Body of pancreas (tissue), 4 donors: ENCODE results near the gene SREBF2.

Experiments
- POLR2A ChIP-seq, 3 donors: fragments of 450-650 bp; IDR thresholded peaks; one replicate each; pipeline ENCODE4 v1.6.1; 2016; ENCODE audit warnings: antibody characterized with exemption in 3 of 3, mild to moderate bottlenecking in 2 of 3
- TF ChIP-seq, protein P1 (sequence below), 7 experiments: fragments of 450-650 bp in 4 of 7; fragments of 200-600 bp in 3 of 7; sonication (generic) in 3 of 7; IDR thresholded peaks; one replicate each; pipeline ENCODE4 v1.5.1; 2016 to 2019; ENCODE audit warnings: antibody characterized with exemption in 7 of 7

DNA sequence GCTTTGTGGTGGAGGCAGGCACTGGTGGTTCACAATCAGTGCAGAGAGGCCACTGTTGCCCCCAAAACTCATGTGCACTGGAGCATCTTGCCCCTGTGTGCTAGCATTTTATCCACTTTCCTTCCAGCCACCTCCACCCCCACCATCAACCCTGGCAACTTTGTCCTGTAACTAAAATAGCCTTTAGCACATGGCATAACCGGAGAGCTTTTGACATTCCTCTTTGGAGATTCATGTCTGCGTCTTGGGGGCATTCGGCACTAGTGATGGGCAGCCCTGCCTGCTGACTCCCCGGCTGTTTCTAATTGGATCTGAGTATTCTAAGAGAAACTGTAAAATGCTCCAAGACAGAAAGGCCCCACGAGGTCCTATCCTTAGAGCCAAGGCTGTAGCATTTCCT is 66.2 kb downstream of the SREBF2 start:
- TF ChIP-seq, protein P1, sequence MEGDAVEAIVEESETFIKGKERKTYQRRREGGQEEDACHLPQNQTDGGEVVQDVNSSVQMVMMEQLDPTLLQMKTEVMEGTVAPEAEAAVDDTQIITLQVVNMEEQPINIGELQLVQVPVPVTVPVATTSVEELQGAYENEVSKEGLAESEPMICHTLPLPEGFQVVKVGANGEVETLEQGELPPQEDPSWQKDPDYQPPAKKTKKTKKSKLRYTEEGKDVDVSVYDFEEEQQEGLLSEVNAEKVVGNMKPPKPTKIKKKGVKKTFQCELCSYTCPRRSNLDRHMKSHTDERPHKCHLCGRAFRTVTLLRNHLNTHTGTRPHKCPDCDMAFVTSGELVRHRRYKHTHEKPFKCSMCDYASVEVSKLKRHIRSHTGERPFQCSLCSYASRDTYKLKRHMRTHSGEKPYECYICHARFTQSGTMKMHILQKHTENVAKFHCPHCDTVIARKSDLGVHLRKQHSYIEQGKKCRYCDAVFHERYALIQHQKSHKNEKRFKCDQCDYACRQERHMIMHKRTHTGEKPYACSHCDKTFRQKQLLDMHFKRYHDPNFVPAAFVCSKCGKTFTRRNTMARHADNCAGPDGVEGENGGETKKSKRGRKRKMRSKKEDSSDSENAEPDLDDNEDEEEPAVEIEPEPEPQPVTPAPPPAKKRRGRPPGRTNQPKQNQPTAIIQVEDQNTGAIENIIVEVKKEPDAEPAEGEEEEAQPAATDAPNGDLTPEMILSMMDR (IDR thresholded peaks at IDR 0.05) = no peak
- no peak for TF ChIP-seq POLR2A (IDR thresholded peaks at IDR 0.05)
